Panc1 (cell line): Measurements from ENCODE around the gene ADAM12. TPM values are rescaled to one million over a fixed set of nuclear protein-coding genes. Genes with fewer than 3 reads are reported as not detected.

Experiments used
- ATAC-seq: fragments of 200-7000 bp; cut with Tn5 transposase; 2 replicates; pipeline ENCODE4 v1.9.1; 2020; ENCODE audit warnings: mild to moderate bottlenecking, moderate library complexity
- BruUV-seq: library from RNA; stranded (reverse); fragments of 400-500 nt; replicated peaks from 2 replicates; lab custom pipeline; 2021; lab: Mats Ljungman, UMichigan
- CTCF ChIA-PET: fragments of 300-600 bp; sonication (Branson Sonifier 250); formaldehyde crosslinking; loops from one replicate; lab custom pipeline; 2022; ENCODE audit warnings: antibody characterized with exemption; lab: Charles Lee
- POLR2A ChIA-PET: fragments of 300-600 bp; sonication (Branson Sonifier 250); formaldehyde crosslinking; loops from one replicate; lab custom pipeline; 2022; ENCODE audit warnings: antibody characterized with exemption; lab: Charles Lee
- DNase-seq: peaks from one replicate; pipeline ENCODE4 v3.0.0-alpha.2; 2010; ENCODE audit warnings: low read depth, low spot score
- H3K27ac ChIP-seq: 2 replicates; pipeline ENCODE4 v1.5.1; 2011; ENCODE audit warnings: mild to moderate bottlenecking, low read length, inconsistent platforms
- H3K27me3 ChIP-seq: fragments of 200-500 bp; sonication (Bioruptor generic); 2 replicates; pipeline ENCODE4 v1.6.0; 2014; ENCODE audit warnings: low read length, inconsistent platforms; ENCODE audit not compliant: control insufficient read depth, insufficient read depth
- H3K36me3 ChIP-seq: fragments of 200-500 bp; sonication (Bioruptor generic); 2 replicates; pipeline ENCODE4 v1.5.1; 2014; ENCODE audit warnings: inconsistent platforms, mild to moderate bottlenecking, low read length, moderate library complexity; ENCODE audit not compliant: control insufficient read depth, insufficient read depth
- H3K4me1 ChIP-seq: 2 replicates; pipeline ENCODE4 v1.5.1; 2011; ENCODE audit warnings: inconsistent platforms, mild to moderate bottlenecking, low read length, moderate library complexity; ENCODE audit not compliant: control insufficient read depth, insufficient read depth
- H3K4me3 ChIP-seq, 2 experiments: 2 replicates each; pipeline ENCODE4 v1.5.1; 2011 to 2012; ENCODE audit warnings: low read depth in 2 of 2, low read length in 2 of 2, mild to moderate bottlenecking in 2 of 2, inconsistent platforms in 1 of 2, moderate library complexity in 1 of 2
- H3K9me3 ChIP-seq: fragments of 200-500 bp; sonication (Bioruptor generic); 2 replicates; pipeline ENCODE4 v1.5.1; 2014; ENCODE audit warnings: low read depth, mild to moderate bottlenecking, inconsistent platforms, low read length, moderate library complexity; ENCODE audit not compliant: control insufficient read depth, insufficient read depth
- CTCF ChIP-seq: fragments of 450-650 bp; IDR thresholded peaks from 2 replicates; pipeline ENCODE4 v1.5.1; 2017; ENCODE audit warnings: mild to moderate bottlenecking
- POLR2AphosphoS5 ChIP-seq: IDR thresholded peaks from 2 replicates; pipeline ENCODE4 v1.6.1; 2012; ENCODE audit warnings: mild to moderate bottlenecking, low read depth, low read length, moderate library complexity
- REST ChIP-seq, 2 experiments: IDR thresholded peaks; 2 replicates each; pipeline ENCODE4 v1.6.1; 2011 to 2012; ENCODE audit warnings: low read depth in 2 of 2, control low read depth in 1 of 2, low read length in 1 of 2, mild to moderate bottlenecking in 1 of 2, moderate library complexity in 1 of 2; ENCODE audit not compliant: insufficient read depth in 1 of 2
- SIN3A ChIP-seq: IDR thresholded peaks from 2 replicates; pipeline ENCODE4 v1.6.1; 2012; ENCODE audit warnings: low read depth, mild to moderate bottlenecking, low read length, moderate library complexity, borderline replicate concordance; ENCODE audit not compliant: insufficient read depth
- TCF7L2 ChIP-seq: IDR thresholded peaks from 2 replicates; pipeline ENCODE4 v1.6.1; 2011; ENCODE audit warnings: mild to moderate bottlenecking, low read depth, low read length, inconsistent platforms
- in situ Hi-C: cut with HindIII; loops from 2 replicates; pipeline ENCODE4 v1.10.0; 2016; ENCODE audit warnings: low sequenced_read_pairs, low pct_unique_long_range_greater_than_20kb
- intact Hi-C: fragments of 100-400 bp; cut with micrococcal nuclease; formaldehyde crosslinking; loops from one replicate; pipeline ENCODE4 v1.10.0; 2022; ENCODE audit not compliant: unreplicated experiment
- total RNA-seq: library from RNA; stranded (reverse); gene quantifications from one replicate; pipeline ENCODE4 v1.2.1, GENCODE V29; 2021; ENCODE audit not compliant: unreplicated experiment

Gene ADAM12
- total RNA-seq, 1 experiment from 2014 or later: 0.10 TPM

GRCh38 chr10:126214679-126215078 is 173.6 kb downstream of the ADAM12 start:
- peaks cover 4% of the 10 kb centered on the region; the same call in 1 of the 2 replicates for H3K27me3 ChIP-seq
- in situ Hi-C loops: no loop called here
- TF ChIP-seq POLR2AphosphoS5 (no peak), SIN3A (no peak), TCF7L2 (no peak), CTCF (no peak), REST (IDR thresholded peaks at IDR 0.05; ENCODE audit: insufficient read depth in 1 of 2, low read depth in 2 of 2, low read length in 1 of 2) (no peak)
- ChIA-PET CTCF (no interaction called here), POLR2A (no interaction called here)
- H3K27ac ChIP-seq: no peak overlapping the region
- no peaks in the 10 kb centered on the region for H3K36me3 ChIP-seq
- no peak for ATAC-seq
- DNase-seq: no peak
- intact Hi-C loops: no loop called here
- no peak overlapping the region for H3K4me3 ChIP-seq
- H3K4me1 ChIP-seq: peaks cover 11% of the 10 kb centered on the region
- BruUV-seq: no TSS peak
- H3K9me3 ChIP-seq: no peaks in the 10 kb centered on the region

GRCh38 chr10:126214021-126214420 is 174.3 kb downstream of the ADAM12 start:
- Histone ChIP-seq H3K27me3 (peaks cover 4% of the 10 kb centered on the region; the same call in 1 of the 2 replicates), H3K36me3 (no peaks in the 10 kb centered on the region), H3K4me1 (peaks cover 11% of the 10 kb centered on the region), H3K4me3 (no peak overlapping the region), H3K9me3 (no peaks in the 10 kb centered on the region), H3K27ac (no peak overlapping the region)
- no TSS peak for BruUV-seq
- in situ Hi-C loops (no loop called here), intact Hi-C loops (no loop called here)
- no peak for DNase-seq
- TF ChIP-seq TCF7L2 (no peak), SIN3A (no peak), CTCF (no peak), REST (IDR thresholded peaks at IDR 0.05; ENCODE audit: insufficient read depth in 1 of 2, low read depth in 2 of 2, low read length in 1 of 2) (no peak), POLR2AphosphoS5 (no peak)
- no peak for ATAC-seq
- ChIA-PET CTCF (no interaction called here), POLR2A (no interaction called here)
